ENCODE results near the gene BUB1B.

The BUB1B gene

DNA sequence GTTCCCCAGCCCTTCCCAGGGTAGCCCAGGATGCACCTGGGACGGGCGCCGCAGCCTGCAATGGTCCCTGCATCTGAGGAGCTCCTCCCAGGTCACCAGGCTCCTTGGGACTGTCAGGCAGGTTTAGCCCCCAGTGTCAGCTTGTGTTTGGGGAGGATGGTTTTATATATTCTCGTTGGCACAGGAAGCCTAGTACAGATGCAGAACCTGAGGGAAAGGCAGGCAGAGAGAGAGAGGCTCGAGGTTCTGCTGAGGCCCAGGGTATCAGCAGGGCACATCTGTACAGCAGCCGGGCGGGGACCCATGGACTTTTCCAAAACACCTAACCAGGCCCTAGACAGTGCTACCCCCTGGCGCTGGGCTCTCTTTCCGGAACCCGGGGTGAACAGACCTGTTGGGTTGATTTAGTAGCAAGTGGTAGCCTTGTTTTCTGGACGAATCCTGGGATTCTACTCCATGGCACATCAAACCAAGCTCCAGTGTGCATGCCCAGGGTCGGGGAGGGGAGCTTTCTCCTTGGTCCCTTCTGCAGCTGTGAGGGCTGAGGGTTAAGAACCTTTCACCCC, 86.6 kb downstream of the BUB1B start:
- in situ Hi-C loops (cut with MboI; ENCODE audit: low sequenced_read_pairs, unreplicated experiment): no loop called here
- no peak for TF ChIP-seq CTCF (IDR thresholded peaks at IDR 0.05; ENCODE audit: borderline replicate concordance, control extremely low read depth, extremely low read depth, insufficient read depth, missing control alignments)
- no peak for DNase-seq (ENCODE audit: low spot score)

DNA sequence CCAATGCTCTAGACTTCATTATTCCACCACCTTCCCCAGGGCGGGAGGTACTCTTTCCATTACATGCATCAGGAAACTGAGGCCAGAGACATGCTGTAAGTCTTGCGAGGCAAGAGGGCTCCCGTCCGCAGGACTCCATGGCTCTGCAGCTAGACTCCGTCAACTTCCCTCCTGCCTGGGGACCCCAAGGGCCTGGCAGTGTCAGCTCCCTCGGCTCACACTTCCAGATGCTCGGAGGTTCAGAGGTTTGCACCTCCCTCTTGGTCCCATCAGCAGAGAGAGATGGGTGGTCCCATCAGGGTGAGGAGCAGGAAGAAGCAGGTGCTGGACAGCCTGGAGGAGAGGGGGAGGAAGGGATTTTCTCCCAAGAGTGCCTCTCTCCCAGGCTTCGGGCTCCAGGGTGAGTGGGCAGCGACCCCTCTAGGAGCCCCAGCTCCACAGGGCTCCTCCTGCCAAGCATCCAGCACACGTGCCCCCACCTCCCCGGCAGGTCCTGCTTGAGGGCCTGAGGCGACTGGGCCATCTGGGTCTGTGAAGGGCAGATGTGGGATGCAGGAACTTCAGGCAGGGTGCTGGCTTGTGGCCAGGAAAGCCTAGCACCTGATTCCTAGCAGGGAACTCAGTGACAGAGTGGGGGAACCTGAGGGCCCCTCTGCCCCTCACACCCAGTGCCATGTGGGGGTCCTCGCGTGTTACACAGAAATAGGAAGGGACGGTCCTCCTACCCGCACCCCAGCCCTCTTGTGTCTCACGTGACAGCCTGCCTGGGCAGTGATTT, 87.3 kb downstream of the BUB1B start:
- in situ Hi-C loops (cut with MboI; ENCODE audit: low sequenced_read_pairs, unreplicated experiment): no loop called here
- DNase-seq (ENCODE audit: low spot score): no peak
- TF ChIP-seq CTCF (IDR thresholded peaks at IDR 0.05; ENCODE audit: borderline replicate concordance, control extremely low read depth, extremely low read depth, insufficient read depth, missing control alignments): no peak

- DNase-seq (ENCODE audit: low spot score): no peak
- in situ Hi-C loops (cut with MboI; ENCODE audit: low sequenced_read_pairs, unreplicated experiment): loop anchor here (25.0 kb wide), 1 partner anchor 462 kb away; the partner anchor contains the start of gene FSIP1
- no peak for TF ChIP-seq CTCF (IDR thresholded peaks at IDR 0.05; ENCODE audit: borderline replicate concordance, control extremely low read depth, extremely low read depth, insufficient read depth, missing control alignments)
Measured at GRCh38 chr15:40249477-40250303, 88.8 kb downstream of the BUB1B start.

DNA sequence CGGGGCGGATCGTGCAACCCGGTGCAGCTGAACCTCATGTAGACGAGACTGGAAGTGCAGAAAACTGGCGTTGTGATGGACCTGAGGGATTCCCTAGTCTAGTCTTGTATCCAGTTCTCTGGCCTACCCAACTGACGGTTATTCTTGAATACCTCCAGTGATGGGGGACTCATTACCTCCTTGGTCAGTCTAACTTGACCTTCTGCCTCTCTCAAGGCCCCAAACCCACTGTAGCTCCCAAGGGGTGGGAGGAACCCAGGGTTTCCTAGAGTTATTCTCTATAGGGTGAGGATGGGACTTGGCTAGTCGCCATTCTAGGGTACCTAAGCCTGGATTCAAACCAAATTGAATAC, 89.4 kb downstream of the BUB1B start:
- no peak for TF ChIP-seq CTCF (IDR thresholded peaks at IDR 0.05; ENCODE audit: borderline replicate concordance, control extremely low read depth, extremely low read depth, insufficient read depth, missing control alignments)
- DNase-seq (ENCODE audit: low spot score): no peak
- in situ Hi-C loops (cut with MboI; ENCODE audit: low sequenced_read_pairs, unreplicated experiment): loop anchor here (25.0 kb wide), 1 partner anchor 463 kb away; the partner anchor contains the start of gene FSIP1

DNA sequence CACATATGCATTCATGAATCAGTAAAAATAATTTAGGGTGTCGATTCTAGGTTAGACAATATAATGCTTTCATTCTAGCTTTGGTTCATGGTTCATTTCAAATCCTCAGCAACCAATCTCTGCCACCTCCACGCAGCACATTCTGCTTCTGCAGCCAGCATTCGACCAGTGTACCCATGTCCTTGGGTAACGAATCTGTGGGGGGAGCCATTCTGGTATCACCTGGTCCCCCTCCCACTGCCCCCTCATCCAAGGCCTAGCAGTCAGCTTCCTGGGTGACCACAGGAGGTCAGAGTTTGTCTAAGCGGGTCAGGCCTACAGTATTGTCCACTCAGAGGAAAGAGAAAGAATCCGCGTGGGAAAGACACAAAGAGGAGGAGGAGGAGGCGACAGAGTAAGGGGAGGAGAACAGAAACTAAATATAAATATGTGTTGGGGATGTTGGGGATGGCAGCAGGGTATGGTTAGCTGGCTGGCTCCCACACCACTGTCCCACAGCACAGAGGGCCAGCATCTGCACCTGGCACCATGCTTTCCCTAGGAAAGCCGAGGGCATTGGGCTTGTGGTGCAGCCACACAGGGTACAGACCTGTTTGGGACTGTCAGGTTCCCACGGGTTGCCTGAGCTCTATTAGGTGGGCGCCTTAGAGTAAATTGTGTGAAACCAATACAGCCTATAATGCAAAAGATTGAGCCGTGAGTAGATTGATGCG, 90.1 kb downstream of the BUB1B start:
- in situ Hi-C loops (cut with MboI; ENCODE audit: low sequenced_read_pairs, unreplicated experiment): loop anchor here (25.0 kb wide), 1 partner anchor 464 kb away; the partner anchor contains the start of gene FSIP1
- no peak for DNase-seq (ENCODE audit: low spot score)
- no peak for TF ChIP-seq CTCF (IDR thresholded peaks at IDR 0.05; ENCODE audit: borderline replicate concordance, control extremely low read depth, extremely low read depth, insufficient read depth, missing control alignments)
